SK-N-SH treated with all-trans-retinoic acid at 6 μM for 48 hours (cell line): ENCODE results near the gene PTPRF.

Experiments
- ARNTL ChIP-seq: fragments of 450-650 bp; formaldehyde crosslinking; IDR thresholded peaks from 2 replicates; pipeline ENCODE4 v1.5.0; 2020; ENCODE audit warnings: low read depth, mild to moderate bottlenecking, moderate library complexity, borderline replicate concordance
- CSDC2 ChIP-seq: fragments of 250-450 bp; sonication (Bioruptor Pico); IDR thresholded peaks from 2 replicates; pipeline ENCODE4 v1.5.0; 2020; ENCODE audit warnings: mild to moderate bottlenecking, moderate library complexity
- ISL1 ChIP-seq: fragments of 250-450 bp; sonication (Bioruptor Pico); IDR thresholded peaks from 2 replicates; pipeline ENCODE4 v2.1.2; 2022; ENCODE audit warnings: mild to moderate bottlenecking, moderate library complexity
- RARB ChIP-seq: fragments of 250-450 bp; sonication (Bioruptor Pico); IDR thresholded peaks from 2 replicates; pipeline ENCODE4 v1.8.0; 2021; ENCODE audit warnings: mild to moderate bottlenecking, moderate library complexity
- SNAI2 ChIP-seq: fragments of 250-450 bp; sonication (Bioruptor Pico); IDR thresholded peaks from 2 replicates; pipeline ENCODE4 v1.5.0; 2020; ENCODE audit warnings: mild to moderate bottlenecking, moderate library complexity
- TOX ChIP-seq: fragments of 250-450 bp; sonication (Bioruptor Pico); IDR thresholded peaks from 2 replicates; pipeline ENCODE4 v1.8.0; 2021; ENCODE audit warnings: mild to moderate bottlenecking, moderate library complexity, borderline replicate concordance
- ZFP30 ChIP-seq: fragments of 450-650 bp; formaldehyde crosslinking; IDR thresholded peaks from 2 replicates; pipeline ENCODE4 v1.5.0; 2022; ENCODE audit warnings: mild to moderate bottlenecking, moderate library complexity
- ZNF565 ChIP-seq: fragments of 450-650 bp; formaldehyde crosslinking; conservative IDR thresholded peaks from 2 replicates; pipeline ENCODE4 v1.5.0; 2020; ENCODE audit warnings: low read depth, mild to moderate bottlenecking, moderate library complexity
- ZNF70 ChIP-seq: fragments of 450-650 bp; formaldehyde crosslinking; IDR thresholded peaks from 2 replicates; pipeline ENCODE4 v1.5.0; 2020; ENCODE audit warnings: mild to moderate bottlenecking, moderate library complexity
- TF ChIP-seq, protein P1 (sequence below): fragments of 250-450 bp; sonication (Bioruptor Pico); IDR thresholded peaks from 2 replicates; pipeline ENCODE4 v1.8.0; 2021; ENCODE audit warnings: low read depth, mild to moderate bottlenecking, moderate library complexity, borderline replicate concordance
- TF ChIP-seq, protein P2 (sequence below): fragments of 250-450 bp; sonication (Bioruptor Pico); IDR thresholded peaks from 2 replicates; pipeline ENCODE4 v1.5.1; 2021; ENCODE audit warnings: mild to moderate bottlenecking, moderate library complexity
- TF ChIP-seq, protein P3 (sequence below): fragments of 250-450 bp; sonication (Bioruptor Pico); IDR thresholded peaks from 2 replicates; pipeline ENCODE4 v1.8.0; 2020; ENCODE audit warnings: mild to moderate bottlenecking, moderate library complexity, borderline replicate concordance
- TF ChIP-seq, protein P4 (sequence below): fragments of 250-450 bp; sonication (Bioruptor Pico); IDR thresholded peaks from 2 replicates; pipeline ENCODE4 v1.5.1; 2020; ENCODE audit warnings: low read depth, mild to moderate bottlenecking, moderate library complexity

DNA sequence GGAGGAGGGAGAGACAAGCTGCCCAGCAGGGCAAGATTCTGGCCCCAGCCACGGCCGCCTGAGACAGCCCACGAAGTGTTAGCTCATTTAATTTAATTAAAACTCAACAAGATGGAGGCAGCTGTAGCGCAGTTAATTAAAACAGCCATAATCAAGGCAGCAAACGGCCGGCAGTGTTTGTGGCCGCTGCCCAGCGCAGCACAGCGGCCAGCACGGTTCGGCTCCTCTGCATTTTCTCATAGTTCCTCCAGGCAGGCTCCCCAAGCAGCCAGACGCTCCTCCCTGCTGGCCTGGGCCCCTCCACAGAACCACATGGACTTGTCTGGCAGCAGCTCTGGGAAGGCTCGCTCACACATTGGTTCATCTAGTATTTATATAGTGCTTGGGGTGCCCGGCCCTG, 40.0 kb downstream of the PTPRF start:
- TF ChIP-seq ARNTL (CRISPR knock-in tag) (no peak), ZFP30 (CRISPR knock-in tag) (no peak), SNAI2 (CRISPR knock-in tag) (no peak), TOX (no peak), ISL1 (CRISPR knock-in tag) (no peak), RARB (no peak), ZNF70 (CRISPR knock-in tag) (no peak), CSDC2 (no peak), ZNF565 (CRISPR knock-in tag) (no peak)
- TF ChIP-seq, protein P1, sequence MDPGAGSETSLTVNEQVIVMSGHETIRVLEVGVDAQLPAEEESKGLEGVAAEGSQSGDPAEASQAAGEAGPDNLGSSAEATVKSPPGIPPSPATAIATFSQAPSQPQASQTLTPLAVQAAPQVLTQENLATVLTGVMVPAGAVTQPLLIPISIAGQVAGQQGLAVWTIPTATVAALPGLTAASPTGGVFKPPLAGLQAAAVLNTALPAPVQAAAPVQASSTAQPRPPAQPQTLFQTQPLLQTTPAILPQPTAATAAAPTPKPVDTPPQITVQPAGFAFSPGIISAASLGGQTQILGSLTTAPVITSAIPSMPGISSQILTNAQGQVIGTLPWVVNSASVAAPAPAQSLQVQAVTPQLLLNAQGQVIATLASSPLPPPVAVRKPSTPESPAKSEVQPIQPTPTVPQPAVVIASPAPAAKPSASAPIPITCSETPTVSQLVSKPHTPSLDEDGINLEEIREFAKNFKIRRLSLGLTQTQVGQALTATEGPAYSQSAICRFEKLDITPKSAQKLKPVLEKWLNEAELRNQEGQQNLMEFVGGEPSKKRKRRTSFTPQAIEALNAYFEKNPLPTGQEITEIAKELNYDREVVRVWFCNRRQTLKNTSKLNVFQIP (CRISPR knock-in tag): no peak
- TF ChIP-seq, protein P2, sequence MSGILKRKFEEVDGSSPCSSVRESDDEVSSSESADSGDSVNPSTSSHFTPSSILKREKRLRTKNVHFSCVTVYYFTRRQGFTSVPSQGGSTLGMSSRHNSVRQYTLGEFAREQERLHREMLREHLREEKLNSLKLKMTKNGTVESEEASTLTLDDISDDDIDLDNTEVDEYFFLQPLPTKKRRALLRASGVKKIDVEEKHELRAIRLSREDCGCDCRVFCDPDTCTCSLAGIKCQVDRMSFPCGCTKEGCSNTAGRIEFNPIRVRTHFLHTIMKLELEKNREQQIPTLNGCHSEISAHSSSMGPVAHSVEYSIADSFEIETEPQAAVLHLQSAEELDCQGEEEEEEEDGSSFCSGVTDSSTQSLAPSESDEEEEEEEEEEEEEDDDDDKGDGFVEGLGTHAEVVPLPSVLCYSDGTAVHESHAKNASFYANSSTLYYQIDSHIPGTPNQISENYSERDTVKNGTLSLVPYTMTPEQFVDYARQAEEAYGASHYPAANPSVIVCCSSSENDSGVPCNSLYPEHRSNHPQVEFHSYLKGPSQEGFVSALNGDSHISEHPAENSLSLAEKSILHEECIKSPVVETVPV: no peak
- TF ChIP-seq, protein P3, sequence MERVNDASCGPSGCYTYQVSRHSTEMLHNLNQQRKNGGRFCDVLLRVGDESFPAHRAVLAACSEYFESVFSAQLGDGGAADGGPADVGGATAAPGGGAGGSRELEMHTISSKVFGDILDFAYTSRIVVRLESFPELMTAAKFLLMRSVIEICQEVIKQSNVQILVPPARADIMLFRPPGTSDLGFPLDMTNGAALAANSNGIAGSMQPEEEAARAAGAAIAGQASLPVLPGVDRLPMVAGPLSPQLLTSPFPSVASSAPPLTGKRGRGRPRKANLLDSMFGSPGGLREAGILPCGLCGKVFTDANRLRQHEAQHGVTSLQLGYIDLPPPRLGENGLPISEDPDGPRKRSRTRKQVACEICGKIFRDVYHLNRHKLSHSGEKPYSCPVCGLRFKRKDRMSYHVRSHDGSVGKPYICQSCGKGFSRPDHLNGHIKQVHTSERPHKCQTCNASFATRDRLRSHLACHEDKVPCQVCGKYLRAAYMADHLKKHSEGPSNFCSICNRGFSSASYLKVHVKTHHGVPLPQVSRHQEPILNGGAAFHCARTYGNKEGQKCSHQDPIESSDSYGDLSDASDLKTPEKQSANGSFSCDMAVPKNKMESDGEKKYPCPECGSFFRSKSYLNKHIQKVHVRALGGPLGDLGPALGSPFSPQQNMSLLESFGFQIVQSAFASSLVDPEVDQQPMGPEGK (CRISPR knock-in tag): no peak
- TF ChIP-seq, protein P4, sequence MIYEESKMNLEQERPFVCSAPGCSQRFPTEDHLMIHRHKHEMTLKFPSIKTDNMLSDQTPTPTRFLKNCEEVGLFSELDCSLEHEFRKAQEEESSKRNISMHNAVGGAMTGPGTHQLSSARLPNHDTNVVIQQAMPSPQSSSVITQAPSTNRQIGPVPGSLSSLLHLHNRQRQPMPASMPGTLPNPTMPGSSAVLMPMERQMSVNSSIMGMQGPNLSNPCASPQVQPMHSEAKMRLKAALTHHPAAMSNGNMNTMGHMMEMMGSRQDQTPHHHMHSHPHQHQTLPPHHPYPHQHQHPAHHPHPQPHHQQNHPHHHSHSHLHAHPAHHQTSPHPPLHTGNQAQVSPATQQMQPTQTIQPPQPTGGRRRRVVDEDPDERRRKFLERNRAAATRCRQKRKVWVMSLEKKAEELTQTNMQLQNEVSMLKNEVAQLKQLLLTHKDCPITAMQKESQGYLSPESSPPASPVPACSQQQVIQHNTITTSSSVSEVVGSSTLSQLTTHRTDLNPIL: no peak
